ENCODE results near the gene OR11L1. TPM values are rescaled to one million over a fixed set of nuclear protein-coding genes. Genes with fewer than 3 reads are reported as not detected.

OR11L1 gene, protein sequence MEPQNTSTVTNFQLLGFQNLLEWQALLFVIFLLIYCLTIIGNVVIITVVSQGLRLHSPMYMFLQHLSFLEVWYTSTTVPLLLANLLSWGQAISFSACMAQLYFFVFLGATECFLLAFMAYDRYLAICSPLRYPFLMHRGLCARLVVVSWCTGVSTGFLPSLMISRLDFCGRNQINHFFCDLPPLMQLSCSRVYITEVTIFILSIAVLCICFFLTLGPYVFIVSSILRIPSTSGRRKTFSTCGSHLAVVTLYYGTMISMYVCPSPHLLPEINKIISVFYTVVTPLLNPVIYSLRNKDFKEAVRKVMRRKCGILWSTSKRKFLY
- total RNA-seq (2014; rRNA removed; shearing (Covaris generic); ENCODE audit: low replicate concordance), result not detected in 2 replicates

DNA sequence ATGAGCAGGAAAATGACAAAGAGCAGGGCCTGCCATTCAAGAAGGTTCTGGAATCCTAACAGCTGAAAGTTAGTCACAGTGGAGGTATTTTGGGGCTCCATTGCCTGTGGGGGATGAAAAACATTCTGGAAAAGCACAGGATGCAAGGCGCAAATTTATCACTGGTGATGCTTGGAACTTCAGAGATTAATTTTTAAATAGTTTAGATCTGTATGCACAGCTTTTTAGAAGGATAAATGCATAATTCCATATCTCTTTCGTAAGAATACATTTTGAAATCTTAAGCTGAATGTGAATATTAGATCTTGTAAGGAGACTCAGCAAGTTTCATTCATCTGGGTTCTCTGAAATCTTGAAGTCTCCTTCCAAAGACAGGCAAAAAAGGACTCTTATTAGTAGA lies at the start of gene OR11L1:
OR11L1 (minus strand) TSS at position 101 of the 400 bp plus-strand sequence; CDS start at position 101, 0 bp downstream.
- in situ Hi-C loops (cut with HindIII; ENCODE audit: low pct_unique_long_range_greater_than_20kb, low sequenced_read_pairs), result no loop called here
- DNase-seq (ENCODE audit: low read depth), result no peak

DNA sequence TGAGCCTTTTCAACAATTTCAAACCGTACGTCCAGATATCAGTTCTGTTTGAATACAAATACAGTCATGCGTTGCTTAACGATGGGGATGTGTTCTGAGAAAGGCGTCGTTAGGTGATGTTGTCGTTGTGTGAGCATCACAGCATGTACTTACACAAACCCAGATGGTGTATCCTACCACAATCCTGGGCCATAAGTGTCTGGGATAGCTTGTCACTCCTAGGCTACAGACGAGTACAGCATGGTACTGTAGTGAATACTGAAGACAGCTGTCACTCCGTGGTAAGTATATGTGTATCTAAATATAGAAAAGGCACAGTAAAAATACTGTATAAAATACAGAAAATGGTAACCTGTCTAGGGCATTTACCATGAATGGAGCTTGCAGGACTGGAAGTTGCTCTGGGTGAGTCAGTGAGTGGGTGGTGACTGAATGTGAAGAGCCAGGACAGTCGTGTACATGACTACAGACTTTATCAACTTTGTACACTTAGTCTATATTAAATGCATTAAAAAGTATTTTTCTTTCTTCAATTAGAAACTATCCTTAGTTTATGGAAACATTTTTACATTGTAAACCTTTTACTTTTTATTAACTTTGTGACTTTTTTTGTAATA lies 43.2 kb upstream of the OR11L1 start:
- DNase-seq (ENCODE audit: low read depth), result no peak
- in situ Hi-C loops (cut with HindIII; ENCODE audit: low pct_unique_long_range_greater_than_20kb, low sequenced_read_pairs), result no loop called here

DNA sequence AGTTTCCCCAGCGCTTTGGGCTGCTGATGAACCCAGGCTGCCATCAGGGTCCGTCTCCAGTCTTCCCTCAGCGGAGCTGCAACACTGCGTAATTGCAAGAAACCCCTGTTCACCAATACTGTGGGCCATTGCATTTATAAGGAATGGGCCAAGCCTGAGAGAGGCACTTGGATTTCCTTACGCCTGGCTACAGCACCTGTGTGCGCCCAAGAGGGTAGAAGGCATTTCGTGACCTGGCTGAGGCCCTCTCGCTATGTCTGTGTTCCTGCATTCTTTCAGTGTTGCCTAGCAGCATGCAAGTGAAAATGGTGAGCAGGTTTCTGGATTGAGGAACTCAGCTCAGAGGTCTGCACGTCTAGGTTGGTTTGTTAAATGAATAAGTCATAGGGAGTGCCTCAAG lies 41.6 kb upstream of the OR11L1 start:
- DNase-seq (ENCODE audit: low read depth), result no peak
- in situ Hi-C loops (cut with HindIII; ENCODE audit: low pct_unique_long_range_greater_than_20kb, low sequenced_read_pairs), result no loop called here

DNA sequence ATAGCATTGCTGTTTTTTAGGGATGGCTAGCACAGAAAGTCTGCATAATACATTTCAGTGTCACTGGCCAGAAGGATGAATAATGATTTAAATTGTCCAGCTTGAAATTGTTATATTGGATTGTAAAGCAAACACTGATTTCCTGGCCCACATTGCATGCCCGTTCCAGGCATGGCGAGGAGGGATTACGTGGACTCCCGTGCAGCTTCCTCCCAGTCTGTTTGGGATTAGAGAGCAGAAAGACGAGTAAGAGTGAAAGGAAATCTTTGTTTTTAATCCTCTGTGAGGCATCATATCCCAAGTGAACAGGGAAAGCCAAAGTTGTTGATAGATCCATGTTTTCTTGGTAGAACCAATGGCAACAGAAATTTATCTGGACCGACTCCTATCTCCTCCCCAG lies 23.7 kb upstream of the OR11L1 start:
- in situ Hi-C loops (cut with HindIII; ENCODE audit: low pct_unique_long_range_greater_than_20kb, low sequenced_read_pairs), result no loop called here
- no peak for DNase-seq (ENCODE audit: low read depth)

DNA sequence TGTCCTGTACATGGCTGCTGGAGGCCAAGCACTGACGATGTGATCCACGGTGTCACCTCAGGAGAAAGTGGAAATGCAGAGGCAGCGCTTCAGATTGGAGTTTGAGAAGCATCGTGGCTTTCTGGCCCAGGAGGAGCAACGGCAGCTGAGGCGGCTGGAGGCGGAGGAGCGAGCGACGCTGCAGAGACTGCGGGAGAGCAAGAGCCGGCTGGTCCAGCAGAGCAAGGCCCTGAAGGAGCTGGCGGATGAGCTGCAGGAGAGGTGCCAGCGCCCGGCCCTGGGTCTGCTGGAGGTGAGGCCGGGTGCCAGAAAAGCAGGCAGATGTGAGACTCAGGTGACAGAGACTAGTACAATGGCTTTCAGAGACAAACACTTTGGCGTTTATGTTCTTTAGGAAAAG lies 22.9 kb upstream of the OR11L1 start:
- no peak for DNase-seq (ENCODE audit: low read depth)
- in situ Hi-C loops (cut with HindIII; ENCODE audit: low pct_unique_long_range_greater_than_20kb, low sequenced_read_pairs), result no loop called here

DNA sequence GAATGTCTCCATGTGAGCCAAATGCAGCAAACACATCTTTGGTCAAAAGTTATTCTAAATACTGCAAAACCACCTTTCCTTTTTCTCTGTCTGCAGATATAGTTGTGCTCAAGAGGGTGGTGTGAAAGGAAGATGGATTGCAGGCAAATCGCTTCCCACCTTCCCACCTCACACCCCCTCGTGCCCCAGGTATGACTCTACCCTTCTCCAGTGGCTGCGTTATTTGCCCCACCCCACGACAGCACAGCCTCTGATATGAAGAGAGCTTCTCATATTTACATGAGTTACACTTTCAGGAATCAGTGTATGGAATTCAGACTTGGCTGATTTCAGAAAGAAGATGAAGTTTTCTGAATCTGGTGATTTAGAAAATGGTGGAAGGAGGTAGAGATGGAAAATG lies 21.1 kb upstream of the OR11L1 start:
- in situ Hi-C loops (cut with HindIII; ENCODE audit: low pct_unique_long_range_greater_than_20kb, low sequenced_read_pairs), result no loop called here
- DNase-seq (ENCODE audit: low read depth), result no peak

DNA sequence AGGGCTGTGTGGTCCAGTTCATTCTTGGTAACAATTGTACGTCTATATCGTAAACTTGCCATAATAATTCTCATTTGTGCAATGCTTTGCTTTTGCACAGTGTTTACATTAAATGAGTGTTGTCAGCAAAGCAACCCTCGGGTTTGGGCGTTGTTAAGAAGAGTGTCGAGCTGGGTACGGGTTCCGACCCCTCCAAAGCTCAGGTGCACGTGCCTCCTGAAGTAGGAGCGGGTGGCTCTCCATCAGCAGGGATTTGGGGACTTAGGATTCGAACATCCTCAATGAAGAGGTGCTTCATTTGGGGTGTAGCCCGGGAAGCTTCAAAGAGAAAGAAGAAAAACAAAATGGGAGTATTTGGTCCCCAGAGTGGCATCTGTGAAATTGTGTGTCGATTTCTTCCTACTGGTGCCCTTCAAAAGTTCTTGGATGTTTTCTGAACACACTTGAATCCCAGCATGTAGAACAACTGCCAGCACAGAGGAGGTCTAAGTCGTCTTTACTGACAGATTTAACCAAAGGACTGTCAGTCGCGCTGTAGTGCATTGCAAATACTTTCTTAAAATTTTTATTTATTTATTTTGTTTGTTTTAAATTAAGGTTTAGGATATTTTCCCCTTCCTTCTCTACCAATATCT lies 16.4 kb upstream of the OR11L1 start:
- in situ Hi-C loops (cut with HindIII; ENCODE audit: low pct_unique_long_range_greater_than_20kb, low sequenced_read_pairs), result no loop called here
- DNase-seq (ENCODE audit: low read depth), result no peak

DNA sequence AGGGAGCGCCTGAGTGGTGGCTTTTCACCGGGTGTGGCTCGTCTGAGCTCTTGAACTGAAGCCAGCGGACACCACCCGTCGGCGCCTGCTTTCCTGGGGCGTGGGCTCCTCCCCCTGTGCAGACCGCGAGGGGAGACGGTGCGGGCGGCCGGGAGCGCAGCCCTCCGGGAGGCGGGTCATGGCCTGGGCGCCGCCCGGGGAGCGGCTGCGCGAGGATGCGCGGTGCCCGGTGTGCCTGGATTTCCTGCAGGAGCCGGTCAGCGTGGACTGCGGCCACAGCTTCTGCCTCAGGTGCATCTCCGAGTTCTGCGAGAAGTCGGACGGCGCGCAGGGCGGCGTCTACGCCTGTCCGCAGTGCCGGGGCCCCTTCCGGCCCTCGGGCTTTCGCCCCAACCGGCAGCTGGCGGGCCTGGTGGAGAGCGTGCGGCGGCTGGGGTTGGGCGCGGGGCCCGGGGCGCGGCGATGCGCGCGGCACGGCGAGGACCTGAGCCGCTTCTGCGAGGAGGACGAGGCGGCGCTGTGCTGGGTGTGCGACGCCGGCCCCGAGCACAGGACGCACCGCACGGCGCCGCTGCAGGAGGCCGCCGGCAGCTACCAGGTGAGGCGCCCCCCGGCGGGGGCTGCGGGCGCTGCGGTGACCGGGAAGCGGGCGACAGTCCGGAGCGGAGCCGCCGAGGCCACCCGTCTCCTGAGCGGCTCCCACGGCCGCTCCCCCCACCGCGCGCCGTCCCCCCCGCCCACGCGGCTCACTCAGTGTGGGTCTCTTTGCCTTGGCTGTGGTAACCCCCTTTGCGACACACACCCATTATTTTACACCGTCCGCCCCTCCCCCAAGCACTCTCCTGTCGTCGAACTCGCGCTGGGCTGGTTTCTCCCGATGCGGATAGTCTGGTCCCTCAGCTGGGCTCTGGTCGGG lies 15.6 kb upstream of the OR11L1 start, which contains the start of gene TRIM58:
TRIM58 (plus strand) TSS at position 119 of the 916 bp plus-strand sequence; CDS start at position 179, 60 bp downstream.
- in situ Hi-C loops (cut with HindIII; ENCODE audit: low pct_unique_long_range_greater_than_20kb, low sequenced_read_pairs), result no loop called here

DNA sequence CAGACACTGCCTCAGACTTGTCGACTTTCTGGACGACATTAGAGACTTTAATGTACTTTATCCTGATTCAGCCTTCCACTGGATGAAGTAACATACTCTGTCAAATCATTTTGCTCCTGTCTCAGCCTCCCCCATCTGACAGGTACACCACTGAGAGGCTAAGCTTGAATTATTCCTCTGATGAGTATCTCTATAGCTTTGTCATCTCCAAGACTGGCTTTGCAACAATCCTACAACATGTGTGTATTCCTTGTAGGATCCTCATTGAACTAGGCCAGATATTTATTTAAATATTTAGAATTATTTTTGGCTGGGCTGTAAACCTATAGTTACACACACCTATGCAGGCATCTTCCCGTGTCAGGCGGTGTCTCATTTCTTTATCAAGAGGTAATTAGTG lies 14.2 kb upstream of the OR11L1 start:
- in situ Hi-C loops (cut with HindIII; ENCODE audit: low pct_unique_long_range_greater_than_20kb, low sequenced_read_pairs), result no loop called here
- DNase-seq (ENCODE audit: low read depth), result no peak

More for the DNA sequence above, 15.6 kb upstream of the OR11L1 start, which contains the start of gene TRIM58:
- DNase-seq (ENCODE audit: low read depth), result no peak

DNA sequence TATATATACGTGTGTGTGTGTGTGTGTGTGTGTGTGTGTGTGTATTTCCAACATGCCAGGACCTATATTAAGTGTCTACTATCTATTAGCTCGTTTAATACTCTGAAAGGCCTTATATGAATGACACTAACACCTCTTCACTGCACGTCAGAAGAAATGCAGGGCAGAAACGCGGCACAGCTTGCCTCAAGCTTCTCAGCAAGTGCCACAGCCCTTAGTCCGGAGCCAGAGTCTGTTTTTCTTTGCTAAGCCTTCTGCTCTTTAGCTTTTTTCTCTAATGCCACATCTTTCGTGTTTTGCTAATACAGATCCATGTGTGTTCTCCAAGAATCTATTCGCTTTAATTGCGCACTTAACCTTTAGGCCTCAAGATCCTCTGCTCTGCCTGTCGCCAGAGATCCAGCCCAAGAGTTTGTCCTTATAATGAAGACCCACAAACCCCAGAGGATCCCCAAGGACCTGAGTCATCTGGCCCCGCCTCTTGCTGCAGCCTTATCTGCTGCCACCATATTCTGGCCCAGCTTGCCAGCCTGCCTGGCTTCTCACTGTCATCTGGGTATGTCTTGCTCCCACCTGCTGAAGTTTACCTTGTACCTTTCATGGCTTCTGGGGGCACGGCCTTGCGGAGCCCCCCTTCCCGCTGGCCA lies 13.3 kb upstream of the OR11L1 start:
- in situ Hi-C loops (cut with HindIII; ENCODE audit: low pct_unique_long_range_greater_than_20kb, low sequenced_read_pairs), result no loop called here
- no peak for DNase-seq (ENCODE audit: low read depth)

DNA sequence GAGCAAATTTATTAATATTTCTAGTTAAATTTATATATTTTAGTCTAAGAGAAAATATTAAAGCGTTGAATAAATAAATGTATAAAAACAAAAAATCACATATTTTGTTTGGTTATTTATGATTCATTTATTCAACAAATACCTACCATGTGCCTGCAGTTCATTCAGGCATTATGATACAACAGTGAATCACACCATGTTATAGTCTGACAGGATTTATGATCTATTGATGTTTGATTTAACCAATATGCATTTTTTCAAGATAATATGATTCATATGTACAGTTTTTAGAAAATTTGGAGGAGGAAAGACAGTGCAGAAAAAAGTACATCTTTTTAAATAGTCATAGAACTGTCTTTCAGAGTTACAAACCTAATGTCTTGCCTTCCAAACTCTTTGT lies 7.9 kb upstream of the OR11L1 start:
- in situ Hi-C loops (cut with HindIII; ENCODE audit: low pct_unique_long_range_greater_than_20kb, low sequenced_read_pairs), result no loop called here
- DNase-seq (ENCODE audit: low read depth), result no peak

DNA sequence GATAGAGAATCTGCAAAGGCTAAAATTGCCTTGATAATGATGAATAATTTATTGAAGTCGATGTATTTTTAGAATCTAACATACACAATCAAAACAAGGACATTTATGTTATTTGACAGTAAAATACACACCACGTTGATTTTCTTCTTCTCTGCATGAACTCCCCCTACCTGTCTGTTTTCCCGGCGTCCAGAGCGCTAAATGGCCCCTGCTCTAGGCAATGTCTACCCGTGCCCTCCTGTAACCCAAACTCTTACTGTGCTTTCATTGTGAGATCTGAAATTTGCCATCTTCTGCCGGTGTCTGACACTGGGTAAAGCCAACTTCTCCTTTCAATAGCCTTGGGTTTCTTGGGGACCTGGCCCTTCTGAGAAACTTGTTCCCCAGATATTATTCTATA lies 6.7 kb upstream of the OR11L1 start:
- DNase-seq (ENCODE audit: low read depth), result no peak
- in situ Hi-C loops (cut with HindIII; ENCODE audit: low pct_unique_long_range_greater_than_20kb, low sequenced_read_pairs), result no loop called here

DNA sequence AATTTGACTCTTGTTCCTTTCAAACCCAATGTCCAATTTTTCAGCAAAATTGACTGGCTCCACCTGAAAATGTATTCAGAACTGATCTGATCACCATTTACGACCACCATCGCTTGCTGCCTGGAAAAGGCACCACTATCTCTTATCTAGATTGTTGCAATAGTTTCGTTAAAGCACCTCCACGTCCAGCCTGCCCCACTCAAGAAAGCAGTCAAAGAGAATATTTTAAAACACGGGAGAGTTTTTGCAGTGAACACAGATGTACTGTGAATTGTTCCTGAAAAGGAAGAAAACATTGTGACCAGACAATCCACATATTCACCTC lies 4.0 kb upstream of the OR11L1 start:
- in situ Hi-C loops (cut with HindIII; ENCODE audit: low pct_unique_long_range_greater_than_20kb, low sequenced_read_pairs), result no loop called here
- DNase-seq (ENCODE audit: low read depth), result no peak

DNA sequence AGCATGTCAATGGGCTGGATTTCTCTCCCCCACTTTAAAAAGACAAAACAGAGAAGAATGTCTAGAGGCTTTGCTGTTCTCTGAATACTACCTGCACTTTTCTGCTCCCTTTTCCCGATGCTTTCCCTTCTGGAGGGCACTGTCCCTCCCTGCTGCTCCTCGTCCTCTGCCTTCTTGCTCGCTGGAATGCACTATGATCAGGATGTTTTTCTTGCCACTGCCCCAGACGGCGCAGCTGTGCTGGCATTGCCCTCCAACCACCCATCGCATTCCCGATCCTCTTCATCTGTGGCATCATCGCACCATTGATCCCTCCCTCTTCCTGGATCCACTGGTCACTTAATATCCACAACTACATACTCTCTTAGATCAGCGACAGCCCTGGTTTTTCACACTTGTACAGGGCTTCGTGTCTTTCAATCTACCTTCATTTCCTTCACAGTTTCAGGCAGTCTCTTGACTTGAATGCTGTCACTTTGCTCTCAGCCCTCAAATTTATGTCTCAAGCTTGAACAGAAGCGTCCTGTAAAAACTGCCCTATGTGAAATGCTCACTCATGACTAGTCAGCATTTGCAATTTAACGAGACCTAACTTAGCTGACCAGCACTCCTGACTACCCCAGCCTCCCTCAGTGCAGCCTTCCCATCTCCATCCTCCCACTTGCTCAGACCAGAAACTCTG lies 3.5 kb upstream of the OR11L1 start:
- no peak for DNase-seq (ENCODE audit: low read depth)
- in situ Hi-C loops (cut with HindIII; ENCODE audit: low pct_unique_long_range_greater_than_20kb, low sequenced_read_pairs), result no loop called here

DNA sequence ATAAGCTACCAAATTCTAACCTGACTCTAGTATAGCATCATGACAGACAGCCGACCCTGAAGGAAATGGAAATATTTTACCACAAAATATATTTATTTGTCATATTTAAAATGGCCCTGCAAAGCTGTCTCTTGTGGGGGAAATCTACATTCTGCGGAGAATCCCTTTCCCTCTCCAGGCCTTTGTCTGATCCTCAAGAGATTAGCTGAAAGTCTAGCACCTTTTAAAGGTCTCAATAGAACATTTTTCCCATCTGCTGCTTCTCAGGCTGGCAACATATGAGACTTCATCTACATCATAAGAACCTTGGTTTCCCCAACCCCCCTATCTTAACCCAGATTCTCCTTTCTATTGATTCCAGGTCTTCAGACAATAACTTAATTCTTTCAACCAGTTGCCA lies 1.7 kb upstream of the OR11L1 start:
- in situ Hi-C loops (cut with HindIII; ENCODE audit: low pct_unique_long_range_greater_than_20kb, low sequenced_read_pairs), result no loop called here
- DNase-seq (ENCODE audit: low read depth), result no peak

DNA sequence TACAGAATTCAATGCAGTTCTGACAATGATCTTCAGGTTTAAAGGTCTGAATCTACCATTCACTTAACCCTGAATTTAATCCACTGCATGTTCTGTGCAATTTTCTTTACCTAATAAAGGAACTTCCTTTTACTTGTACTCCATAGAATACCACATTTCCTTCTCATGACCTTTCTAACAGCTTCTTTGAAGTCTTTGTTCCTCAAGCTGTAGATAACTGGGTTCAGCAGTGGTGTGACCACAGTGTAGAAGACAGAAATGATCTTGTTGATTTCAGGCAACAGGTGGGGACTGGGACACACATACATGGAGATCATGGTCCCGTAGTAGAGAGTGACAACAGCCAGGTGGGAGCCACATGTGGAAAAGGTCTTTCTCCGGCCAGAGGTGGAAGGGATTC lies 878 bp downstream of the OR11L1 start:
- in situ Hi-C loops (cut with HindIII; ENCODE audit: low pct_unique_long_range_greater_than_20kb, low sequenced_read_pairs), result no loop called here
- DNase-seq (ENCODE audit: low read depth), result no peak

DNA sequence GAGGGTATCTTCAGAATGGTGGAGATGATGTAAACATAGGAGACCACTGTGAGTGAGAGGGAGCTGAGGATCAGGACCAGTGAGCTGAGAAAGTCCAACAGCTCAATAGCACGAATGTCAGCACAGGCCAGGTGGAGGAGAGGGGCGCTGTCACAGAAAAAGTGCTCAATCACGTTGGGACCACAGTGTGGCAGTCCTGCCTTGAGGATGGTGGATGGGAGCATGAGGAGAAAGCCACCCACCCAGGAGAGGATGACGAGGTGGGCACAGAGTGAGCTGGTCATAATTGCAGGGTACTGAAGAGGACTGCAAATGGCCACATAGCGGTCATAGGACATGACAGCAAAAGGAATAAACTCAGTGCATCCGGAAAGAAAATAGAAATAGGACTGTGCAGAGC lies 8.1 kb downstream of the OR11L1 start:
- DNase-seq (ENCODE audit: low read depth), result no peak
- in situ Hi-C loops (cut with HindIII; ENCODE audit: low pct_unique_long_range_greater_than_20kb, low sequenced_read_pairs), result no loop called here

DNA sequence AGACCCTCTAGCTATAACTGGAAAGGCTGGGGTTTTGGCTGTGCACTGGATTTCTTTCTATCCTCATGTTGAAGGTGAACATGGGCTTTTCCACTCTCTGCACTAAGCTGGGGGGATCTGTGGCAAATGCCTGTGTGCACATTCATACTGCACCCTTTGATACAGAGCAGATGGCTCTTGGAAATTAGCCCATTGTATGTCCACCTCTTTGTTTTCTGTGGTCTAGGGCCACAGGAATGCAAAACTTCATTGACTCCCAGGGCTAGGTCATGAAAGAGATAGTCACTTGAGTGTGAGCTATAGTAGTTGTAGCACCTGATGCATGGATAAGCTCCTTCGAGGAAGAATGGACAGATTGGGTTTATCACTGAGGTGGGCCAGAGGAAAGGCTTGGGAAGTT lies 12.0 kb downstream of the OR11L1 start:
- in situ Hi-C loops (cut with HindIII; ENCODE audit: low pct_unique_long_range_greater_than_20kb, low sequenced_read_pairs), result no loop called here
- DNase-seq (ENCODE audit: low read depth), result no peak

Data from Caki2 (cell line).